ENCODE results near the gene ESYT3. TPM values are rescaled to one million over a fixed set of nuclear protein-coding genes. Genes with fewer than 3 reads are reported as not detected.

ESYT3 gene
- total and polyA plus RNA-seq, 2 of the 8 experiments (the other 6 are each of a cell fraction or from before 2014, with no cell fraction given): 4.4 to 7.3 TPM

DNA sequence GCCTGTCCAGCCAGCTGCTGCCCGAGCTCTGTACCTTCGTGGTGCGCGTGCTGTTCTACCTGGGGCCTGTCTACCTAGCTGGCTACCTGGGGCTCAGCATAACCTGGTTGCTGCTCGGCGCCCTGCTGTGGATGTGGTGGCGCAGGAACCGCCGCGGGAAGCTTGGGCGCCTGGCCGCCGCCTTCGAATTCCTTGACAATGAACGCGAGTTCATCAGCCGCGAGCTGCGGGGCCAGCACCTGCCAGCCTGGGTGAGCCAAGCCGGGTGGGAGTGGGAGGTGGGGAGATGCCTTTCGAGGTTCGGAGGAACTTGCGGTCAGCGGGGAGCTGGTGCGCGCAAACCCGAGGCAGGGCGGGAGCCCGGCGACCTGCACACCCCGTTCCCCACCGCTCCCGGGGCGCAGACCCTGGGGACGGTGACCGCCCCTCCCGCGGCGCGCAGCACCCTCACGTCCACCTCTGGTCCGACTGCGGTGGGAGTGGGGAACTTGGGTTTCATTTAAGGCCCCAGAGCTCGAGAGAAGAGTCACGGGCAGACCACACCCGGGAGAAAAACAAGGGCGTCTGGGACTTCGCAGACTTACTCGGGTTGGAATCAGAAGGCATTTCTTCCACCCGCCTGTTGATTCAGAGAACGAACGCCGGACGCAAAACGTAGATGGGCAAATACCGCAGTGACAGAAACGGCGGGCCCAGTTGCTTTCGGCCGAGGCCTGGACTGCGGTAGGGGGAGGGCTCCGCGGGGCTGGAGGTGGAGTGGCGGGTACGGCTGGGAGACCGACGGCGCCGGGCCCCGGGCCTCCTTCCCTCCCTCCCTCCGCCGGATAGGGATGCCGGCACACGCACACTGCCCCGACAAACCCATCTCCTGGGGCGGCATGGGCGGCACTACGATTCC, 708 bp downstream of the ESYT3 start (continued):
- TF ChIP-seq, protein P1, sequence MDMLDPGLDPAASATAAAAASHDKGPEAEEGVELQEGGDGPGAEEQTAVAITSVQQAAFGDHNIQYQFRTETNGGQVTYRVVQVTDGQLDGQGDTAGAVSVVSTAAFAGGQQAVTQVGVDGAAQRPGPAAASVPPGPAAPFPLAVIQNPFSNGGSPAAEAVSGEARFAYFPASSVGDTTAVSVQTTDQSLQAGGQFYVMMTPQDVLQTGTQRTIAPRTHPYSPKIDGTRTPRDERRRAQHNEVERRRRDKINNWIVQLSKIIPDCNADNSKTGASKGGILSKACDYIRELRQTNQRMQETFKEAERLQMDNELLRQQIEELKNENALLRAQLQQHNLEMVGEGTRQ (IDR thresholded peaks at IDR 0.05; ENCODE audit: low read length): no peak
- no peak for TF ChIP-seq RXRA (IDR thresholded peaks at IDR 0.05; ENCODE audit: insufficient read depth, low read depth, low read length)
- TF ChIP-seq TAF7 (optimal IDR thresholded peaks at IDR 0.05; ENCODE audit: borderline replicate concordance, low read depth, low read length): no peak
- peak; percentile 87 for TF ChIP-seq SUZ12 (IDR thresholded peaks at IDR 0.05; ENCODE audit: low read length)
- TF ChIP-seq KDM4A (IDR thresholded peaks at IDR 0.05; ENCODE audit: low read depth, low read length, severe bottlenecking): peak; percentile 100
- TF ChIP-seq RBBP5 (IDR thresholded peaks at IDR 0.05; ENCODE audit: borderline replicate concordance, low read depth, low read length): 0 out of 2 replicates have a peak, but pooled peaks have one; percentile 9
- TF ChIP-seq, protein P2, sequence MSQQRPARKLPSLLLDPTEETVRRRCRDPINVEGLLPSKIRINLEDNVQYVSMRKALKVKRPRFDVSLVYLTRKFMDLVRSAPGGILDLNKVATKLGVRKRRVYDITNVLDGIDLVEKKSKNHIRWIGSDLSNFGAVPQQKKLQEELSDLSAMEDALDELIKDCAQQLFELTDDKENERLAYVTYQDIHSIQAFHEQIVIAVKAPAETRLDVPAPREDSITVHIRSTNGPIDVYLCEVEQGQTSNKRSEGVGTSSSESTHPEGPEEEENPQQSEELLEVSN (IDR thresholded peaks at IDR 0.05): peak; percentile 35; the same call in 1 of the 2 replicates
- no peak for TF ChIP-seq SP4 (IDR thresholded peaks at IDR 0.05; ENCODE audit: low read length)
- peak; percentile 89 for TF ChIP-seq EZH2 (IDR thresholded peaks at IDR 0.05; ENCODE audit: low read depth, low read length, severe bottlenecking)

Data from H1 (cell line).